PC-3 (cell line): ENCODE measurements around the gene VAMP8.

Experiments used
- EZH2 ChIP-seq: fragments of 300-600 bp; sonication (generic); IDR thresholded peaks from one replicate; pipeline ENCODE4 v1.6.1; 2017; ENCODE audit warnings: antibody characterized with exemption, mild to moderate bottlenecking, low read length; ENCODE audit not compliant: unreplicated experiment
- TF ChIP-seq, protein P1 (sequence below): fragments of 300-600 bp; sonication (generic); conservative IDR thresholded peaks from 2 replicates; pipeline ENCODE4 v1.5.1; 2017; ENCODE audit warnings: antibody characterized with exemption, low read depth, mild to moderate bottlenecking, low read length

DNA sequence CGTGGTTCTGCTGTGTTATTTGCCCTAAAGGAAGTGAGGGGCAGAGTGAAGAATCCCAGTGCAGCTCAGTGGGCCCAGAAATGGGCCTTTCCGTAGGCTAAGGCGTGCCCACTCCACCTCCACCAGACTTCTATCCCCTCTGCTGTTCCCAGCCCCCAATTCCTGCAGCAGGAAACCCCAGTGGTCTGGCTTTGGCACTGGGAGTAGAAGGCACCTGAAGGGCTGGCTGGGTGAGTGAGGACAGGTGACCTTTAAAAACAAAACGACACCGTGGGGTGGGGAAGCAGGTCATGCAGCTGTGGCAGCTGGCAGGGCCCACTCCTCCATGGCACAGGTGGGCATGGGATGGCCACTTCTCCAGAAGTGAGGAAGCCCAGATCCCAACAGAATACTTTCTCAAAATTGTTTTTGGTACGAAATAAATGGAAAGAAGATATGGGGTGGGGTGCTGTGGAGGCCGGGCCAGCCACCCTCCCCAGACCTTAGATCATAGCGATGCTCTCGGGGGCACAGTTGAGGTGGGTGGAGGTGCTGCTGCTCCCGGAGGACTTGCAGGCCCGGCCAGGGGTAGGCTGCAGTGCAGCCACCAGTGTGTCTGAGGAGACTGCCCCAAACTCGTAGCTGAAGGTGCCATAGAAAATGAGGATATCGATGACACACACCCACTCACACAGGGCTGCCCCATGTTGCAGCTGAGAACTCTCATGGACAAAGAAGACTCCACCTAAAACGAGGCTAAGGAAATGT, 21.4 kb downstream of the VAMP8 start:
- TF ChIP-seq, protein P1, sequence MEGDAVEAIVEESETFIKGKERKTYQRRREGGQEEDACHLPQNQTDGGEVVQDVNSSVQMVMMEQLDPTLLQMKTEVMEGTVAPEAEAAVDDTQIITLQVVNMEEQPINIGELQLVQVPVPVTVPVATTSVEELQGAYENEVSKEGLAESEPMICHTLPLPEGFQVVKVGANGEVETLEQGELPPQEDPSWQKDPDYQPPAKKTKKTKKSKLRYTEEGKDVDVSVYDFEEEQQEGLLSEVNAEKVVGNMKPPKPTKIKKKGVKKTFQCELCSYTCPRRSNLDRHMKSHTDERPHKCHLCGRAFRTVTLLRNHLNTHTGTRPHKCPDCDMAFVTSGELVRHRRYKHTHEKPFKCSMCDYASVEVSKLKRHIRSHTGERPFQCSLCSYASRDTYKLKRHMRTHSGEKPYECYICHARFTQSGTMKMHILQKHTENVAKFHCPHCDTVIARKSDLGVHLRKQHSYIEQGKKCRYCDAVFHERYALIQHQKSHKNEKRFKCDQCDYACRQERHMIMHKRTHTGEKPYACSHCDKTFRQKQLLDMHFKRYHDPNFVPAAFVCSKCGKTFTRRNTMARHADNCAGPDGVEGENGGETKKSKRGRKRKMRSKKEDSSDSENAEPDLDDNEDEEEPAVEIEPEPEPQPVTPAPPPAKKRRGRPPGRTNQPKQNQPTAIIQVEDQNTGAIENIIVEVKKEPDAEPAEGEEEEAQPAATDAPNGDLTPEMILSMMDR = no peak
- TF ChIP-seq EZH2 = no peak
